ENCODE data around the gene MANEAL. TPM values are rescaled to one million over a fixed set of nuclear protein-coding genes. Genes with fewer than 3 reads are reported as not detected.

MANEAL gene
- total and polyA plus RNA-seq, 2 of the 13 experiments (the other 11 are each of a cell fraction or from before 2014, with no cell fraction given) = 20.8 to 26.4 TPM

GRCh38 chr1:37817481-37817880, 23.8 kb downstream of the MANEAL start:
- CTCF ChIA-PET (ENCODE audit: low intra/inter-chr PET ratio, low total read pairs) = no interaction called here
- H3K4me1 ChIP-seq (ENCODE audit: insufficient read depth, low read length) = peaks cover 8% of the 10 kb centered on the region; the same call in 1 of the 2 replicates
- H3K9me3 ChIP-seq (ENCODE audit: low read length) = no peaks in the 10 kb centered on the region
- ATAC-seq (peak; percentile 75), FAIRE-seq (peak; percentile 60), DNase-seq (ENCODE audit: low spot score) (no peak)
- H3K36me3 ChIP-seq (replicated peaks in 1 of 2; ENCODE audit: control insufficient read depth in 1 of 2, insufficient read depth in 2 of 2, low read length in 2 of 2) = peaks cover 10 to 54% of the 10 kb centered on the region in 2 experiments; a peak in 4 of 5 replicates
- intact Hi-C loops (cut with micrococcal nuclease; ENCODE audit: unreplicated experiment) (no loop called here), in situ Hi-C loops (cut with HindIII; ENCODE audit: extremely low pct_ligation_motif_present, low pct_unique_long_range_greater_than_20kb) (no loop called here)
- no peaks in the 10 kb centered on the region for H4K20me1 ChIP-seq (ENCODE audit: insufficient read depth, low read length)
- H3K4me2 ChIP-seq (ENCODE audit: low read depth, low read length) = no peak overlapping the region
- POLR2A ChIA-PET = interaction anchor here (1.5 kb wide), 1 partner anchor 9 kb away, joined by 6 read pairs; the partner anchor contains the start of genes C1orf122 and YRDC
- TF ChIP-seq SNAPC2 (CRISPR knock-in tag; IDR thresholded peaks at IDR 0.05) = no peak
- no peak for TF ChIP-seq TSC22D2 (CRISPR knock-in tag; IDR thresholded peaks at IDR 0.05; ENCODE audit: borderline replicate concordance)
- peak; percentile 67; the same call in 1 of the 2 replicates for TF ChIP-seq ZBTB21 (CRISPR knock-in tag; IDR thresholded peaks at IDR 0.05)
- TF ChIP-seq ZBTB46 (CRISPR knock-in tag; IDR thresholded peaks at IDR 0.05; ENCODE audit: borderline replicate concordance) = no peak
- TF ChIP-seq ZNF451 (CRISPR knock-in tag; IDR thresholded peaks at IDR 0.05) = no peak
- no peak for TF ChIP-seq CREB1 (IDR thresholded peaks at IDR 0.05)
- TF ChIP-seq CREB1 (CRISPR knock-in tag; IDR thresholded peaks at IDR 0.05) = 0 out of 2 replicates have a peak, but pooled peaks have one; percentile 30
- no peak for TF ChIP-seq FOSL1 (CRISPR knock-in tag; IDR thresholded peaks at IDR 0.05; ENCODE audit: borderline replicate concordance)
- TF ChIP-seq TFE3 (CRISPR knock-in tag; IDR thresholded peaks at IDR 0.05) = no peak
- TF ChIP-seq SAP130 (CRISPR knock-in tag; IDR thresholded peaks at IDR 0.05; ENCODE audit: low read depth) = 0 out of 2 replicates have a peak, but pooled peaks have one; percentile 14
- no peak for TF ChIP-seq ZNF546 (CRISPR knock-in tag; conservative IDR thresholded peaks at IDR 0.05)
- TF ChIP-seq ZNF414 (CRISPR knock-in tag; IDR thresholded peaks at IDR 0.05) = no peak
- no peaks in the 10 kb centered on the region for H3K27me3 ChIP-seq (ENCODE audit: control insufficient read depth in 1 of 2, insufficient read depth in 2 of 2, low read length in 2 of 2)
- H3K9ac ChIP-seq (ENCODE audit: insufficient read depth, low read depth, low read length) = no peak overlapping the region
- no TSS peak for BruUV-seq (replicated peaks)
- H3K27ac ChIP-seq (ENCODE audit: extremely low read length, insufficient read depth, low read length) = no peak overlapping the region
- H3K79me2 ChIP-seq (ENCODE audit: insufficient read depth, low read length) = no peaks in the 10 kb centered on the region
- WGBS (ENCODE audit: low lambda C conversion rate) = 45% methylated on average over 2 of the region's 2 CpGs
- no peak overlapping the region for H2AFZ ChIP-seq (ENCODE audit: low read length)
- H3K4me3 ChIP-seq (replicated peaks in 1 of 3; ENCODE audit: insufficient read depth in 1 of 3, low read depth in 2 of 3, low read length in 3 of 3) = no peak overlapping the region

All from HepG2 (cell line).